ENCODE measurements around the gene RAI14.

The RAI14 gene

GRCh38 chr5:34767180-34767579, 111.1 kb downstream of the RAI14 start:
- H4K20me1 ChIP-seq (ENCODE audit: insufficient read depth, low read length): no peaks in the 10 kb centered on the region
- no peaks in the 10 kb centered on the region for H3K9me3 ChIP-seq (replicated peaks; ENCODE audit: insufficient read depth, low read length)
- H2AFZ ChIP-seq (ENCODE audit: low read length): no peak overlapping the region

DNA sequence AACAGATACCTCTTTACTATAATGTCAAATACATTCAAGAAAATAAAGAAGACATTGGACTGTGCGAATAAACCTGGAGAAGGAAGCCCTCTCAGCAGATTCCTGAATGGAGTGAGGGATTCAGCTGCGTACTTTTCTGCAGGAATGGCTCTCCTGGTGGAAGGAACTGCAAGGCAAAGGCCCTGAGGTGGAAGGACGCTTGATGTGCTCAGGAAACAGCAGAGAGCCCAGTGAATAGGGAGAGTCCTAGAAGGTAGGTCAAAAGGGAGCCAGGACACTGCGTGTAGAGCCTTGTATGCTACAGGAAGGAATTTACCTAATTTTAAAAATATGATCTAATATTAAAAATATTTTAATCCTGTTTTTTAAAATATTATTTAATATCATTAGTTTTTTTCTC, 114.4 kb downstream of the RAI14 start:
- TF ChIP-seq EZH2phosphoT487 (IDR thresholded peaks at IDR 0.05; ENCODE audit: low read length): no peak
- no peak for TF ChIP-seq EZH2 (optimal IDR thresholded peaks at IDR 0.05; ENCODE audit: low read depth, low read length)
- TF ChIP-seq, protein P1, sequence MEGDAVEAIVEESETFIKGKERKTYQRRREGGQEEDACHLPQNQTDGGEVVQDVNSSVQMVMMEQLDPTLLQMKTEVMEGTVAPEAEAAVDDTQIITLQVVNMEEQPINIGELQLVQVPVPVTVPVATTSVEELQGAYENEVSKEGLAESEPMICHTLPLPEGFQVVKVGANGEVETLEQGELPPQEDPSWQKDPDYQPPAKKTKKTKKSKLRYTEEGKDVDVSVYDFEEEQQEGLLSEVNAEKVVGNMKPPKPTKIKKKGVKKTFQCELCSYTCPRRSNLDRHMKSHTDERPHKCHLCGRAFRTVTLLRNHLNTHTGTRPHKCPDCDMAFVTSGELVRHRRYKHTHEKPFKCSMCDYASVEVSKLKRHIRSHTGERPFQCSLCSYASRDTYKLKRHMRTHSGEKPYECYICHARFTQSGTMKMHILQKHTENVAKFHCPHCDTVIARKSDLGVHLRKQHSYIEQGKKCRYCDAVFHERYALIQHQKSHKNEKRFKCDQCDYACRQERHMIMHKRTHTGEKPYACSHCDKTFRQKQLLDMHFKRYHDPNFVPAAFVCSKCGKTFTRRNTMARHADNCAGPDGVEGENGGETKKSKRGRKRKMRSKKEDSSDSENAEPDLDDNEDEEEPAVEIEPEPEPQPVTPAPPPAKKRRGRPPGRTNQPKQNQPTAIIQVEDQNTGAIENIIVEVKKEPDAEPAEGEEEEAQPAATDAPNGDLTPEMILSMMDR (IDR thresholded peaks at IDR 0.05; ENCODE audit: low read length): no peak
- Histone ChIP-seq H3K27me3 (replicated peaks; ENCODE audit: insufficient read depth, low read length) (no peaks in the 10 kb centered on the region), H3K9ac (ENCODE audit: low read length) (no peak overlapping the region), H2AFZ (ENCODE audit: low read length) (no peak overlapping the region), H3K79me2 (ENCODE audit: low read length) (no peaks in the 10 kb centered on the region), H4K20me1 (ENCODE audit: insufficient read depth, low read length) (no peaks in the 10 kb centered on the region), H3K9me3 (replicated peaks; ENCODE audit: insufficient read depth, low read length) (no peaks in the 10 kb centered on the region), H3K36me3 (replicated peaks; ENCODE audit: insufficient read depth, low read length) (no peaks in the 10 kb centered on the region), H3F3A (ENCODE audit: insufficient read depth, low read length) (no peaks in the 10 kb centered on the region), H3K4me3 (ENCODE audit: low read length) (no peak overlapping the region), H3K9me2 (replicated peaks; ENCODE audit: insufficient read depth, low read length) (no peaks in the 10 kb centered on the region), H3K4me1 (ENCODE audit: low read length) (no peaks in the 10 kb centered on the region), H3K27ac (ENCODE audit: low read length) (no peak overlapping the region), H3K4me2 (ENCODE audit: low read depth, low read length) (no peak overlapping the region)
- no peak for DNase-seq

More at GRCh38 chr5:34767180-34767579, 111.1 kb downstream of the RAI14 start:
- H3K4me2 ChIP-seq (ENCODE audit: low read depth, low read length): no peak overlapping the region
- H3K27ac ChIP-seq (ENCODE audit: low read length): no peak overlapping the region
- no peak overlapping the region for H3K9ac ChIP-seq (ENCODE audit: low read length)
- no peaks in the 10 kb centered on the region for H3K79me2 ChIP-seq (ENCODE audit: low read length)
- no peaks in the 10 kb centered on the region for H3K27me3 ChIP-seq (replicated peaks; ENCODE audit: insufficient read depth, low read length)
- no peaks in the 10 kb centered on the region for H3K4me1 ChIP-seq (ENCODE audit: low read length)
- H3F3A ChIP-seq (ENCODE audit: insufficient read depth, low read length): no peaks in the 10 kb centered on the region
- H3K36me3 ChIP-seq (replicated peaks; ENCODE audit: insufficient read depth, low read length): no peaks in the 10 kb centered on the region
- no peak overlapping the region for H3K4me3 ChIP-seq (ENCODE audit: low read length)
- TF ChIP-seq EZH2phosphoT487 (IDR thresholded peaks at IDR 0.05; ENCODE audit: low read length) (no peak), EZH2 (optimal IDR thresholded peaks at IDR 0.05; ENCODE audit: low read depth, low read length) (no peak)
- TF ChIP-seq, protein P1 (IDR thresholded peaks at IDR 0.05; ENCODE audit: low read length): no peak
- no peak for DNase-seq
- no peaks in the 10 kb centered on the region for H3K9me2 ChIP-seq (replicated peaks; ENCODE audit: insufficient read depth, low read length)

GRCh38 chr5:34771076-34771475, 114.9 kb downstream of the RAI14 start:
- Histone ChIP-seq H3K36me3 (replicated peaks; ENCODE audit: insufficient read depth, low read length) (no peaks in the 10 kb centered on the region), H3K27me3 (replicated peaks; ENCODE audit: insufficient read depth, low read length) (no peaks in the 10 kb centered on the region), H3K4me3 (ENCODE audit: low read length) (no peak overlapping the region), H3K79me2 (ENCODE audit: low read length) (no peaks in the 10 kb centered on the region), H3K4me2 (ENCODE audit: low read depth, low read length) (no peak overlapping the region), H3F3A (ENCODE audit: insufficient read depth, low read length) (no peaks in the 10 kb centered on the region), H2AFZ (ENCODE audit: low read length) (no peak overlapping the region), H3K9me3 (replicated peaks; ENCODE audit: insufficient read depth, low read length) (no peaks in the 10 kb centered on the region), H4K20me1 (ENCODE audit: insufficient read depth, low read length) (no peaks in the 10 kb centered on the region), H3K9me2 (replicated peaks; ENCODE audit: insufficient read depth, low read length) (no peaks in the 10 kb centered on the region), H3K4me1 (ENCODE audit: low read length) (no peaks in the 10 kb centered on the region), H3K9ac (ENCODE audit: low read length) (no peak overlapping the region), H3K27ac (ENCODE audit: low read length) (no peak overlapping the region)
- no peak for TF ChIP-seq EZH2 (optimal IDR thresholded peaks at IDR 0.05; ENCODE audit: low read depth, low read length)
- TF ChIP-seq EZH2phosphoT487 (IDR thresholded peaks at IDR 0.05; ENCODE audit: low read length): no peak
- TF ChIP-seq, protein P1 (IDR thresholded peaks at IDR 0.05; ENCODE audit: low read length): no peak
- DNase-seq: no peak

All from MM.1S (cell line).